Activated CD8-positive, alpha-beta T cell treated with anti-CD3 and anti-CD28 coated beads for 36 hours (primary cell): ENCODE results near the gene GREM1. TPM values are rescaled to one million over a fixed set of nuclear protein-coding genes. Genes with fewer than 3 reads are reported as not detected.

ENCODE experiments used
- ATAC-seq: fragments of 200-7000 bp; cut with Tn5 transposase; one replicate; pipeline ENCODE4 v1.10.0; 2021; ENCODE audit warnings: mild to moderate bottlenecking, moderate library complexity
- CTCF ChIA-PET: fragments of 350-600 bp; sonication (Branson Sonifier 250); formaldehyde crosslinking; loops from one replicate; lab custom pipeline; 2021; ENCODE audit warnings: antibody characterized with exemption; lab: Charles Lee
- POLR2A ChIA-PET: fragments of 350-600 bp; sonication (Branson Sonifier 250); formaldehyde crosslinking; loops from one replicate; lab custom pipeline; 2021; ENCODE audit warnings: antibody characterized with exemption; lab: Charles Lee
- DNase-seq: peaks from one replicate; pipeline ENCODE4 v3.0.0-alpha.2; 2020
- H3K27ac Mint-ChIP-seq: one replicate; pipeline ENCODE4 v1.8.0; 2021; ENCODE audit warnings: mild to moderate bottlenecking, mixed read lengths
- H3K27me3 Mint-ChIP-seq: one replicate; pipeline ENCODE4 v1.8.0; 2021; ENCODE audit warnings: mixed read lengths
- H3K36me3 Mint-ChIP-seq: one replicate; pipeline ENCODE4 v1.8.0; 2021; ENCODE audit warnings: low read depth, mixed read lengths
- H3K4me1 Mint-ChIP-seq: one replicate; pipeline ENCODE4 v1.8.0; 2021; ENCODE audit warnings: low read depth, mixed read lengths
- H3K4me3 Mint-ChIP-seq: one replicate; pipeline ENCODE4 v1.8.0; 2021; ENCODE audit warnings: mild to moderate bottlenecking, moderate library complexity, mixed read lengths
- H3K9me3 Mint-ChIP-seq: one replicate; pipeline ENCODE4 v1.8.0; 2021; ENCODE audit warnings: mixed read lengths
- CTCF ChIP-seq: fragments of 200-600 bp; IDR thresholded peaks from one replicate; pipeline ENCODE4 v1.8.0; 2022; ENCODE audit warnings: antibody characterized with exemption, mild to moderate bottlenecking
- intact Hi-C: fragments of 100-400 bp; cut with micrococcal nuclease; formaldehyde crosslinking; loops from one replicate; pipeline ENCODE4 v1.10.0; 2022
- total RNA-seq, 2 experiments: library from RNA; stranded (reverse); gene quantifications; one replicate each; pipeline ENCODE4 v1.2.3, GENCODE V29; 2021

Gene GREM1
- total RNA-seq, 2 experiments from 2014 or later, result not detected

GRCh38 chr15:32718821-32719716 is 1.3 kb downstream of the GREM1 start:
- Mint-ChIP-seq H3K27me3 (peaks cover 58% of the 10 kb centered on the region), H3K4me3 (no peak overlapping the region), H3K36me3 (no peaks in the 10 kb centered on the region), H3K9me3 (no peaks in the 10 kb centered on the region), H3K4me1 (peaks cover 21% of the 10 kb centered on the region), H3K27ac (no peak overlapping the region)
- no peak for TF ChIP-seq CTCF
- no peak for ATAC-seq
- ChIA-PET CTCF (no interaction called here), POLR2A (interaction anchor here (0.6 kb wide), 1 partner anchor 270 kb away, joined by 3 read pairs; no protein-coding TSS in a partner anchor)
- intact Hi-C loops, result no loop called here
- peak; percentile 5 for DNase-seq

- no peaks in the 10 kb centered on the region for H3K36me3 Mint-ChIP-seq
- no peak overlapping the region for H3K27ac Mint-ChIP-seq
- intact Hi-C loops, result no loop called here
- ATAC-seq, result no peak
- ChIA-PET POLR2A (no interaction called here), CTCF (interaction anchor here (1.6 kb wide), 1 partner anchor 60 kb away, joined by 3 read pairs; no protein-coding TSS in a partner anchor)
- no peak overlapping the region for H3K4me3 Mint-ChIP-seq
- peaks cover 21% of the 10 kb centered on the region for H3K4me1 Mint-ChIP-seq
- peaks cover 63% of the 10 kb centered on the region for H3K27me3 Mint-ChIP-seq
- no peaks in the 10 kb centered on the region for H3K9me3 Mint-ChIP-seq
- no peak for DNase-seq
- TF ChIP-seq CTCF, result no peak
Measured at GRCh38 chr15:32721596-32721995, 3.8 kb downstream of the GREM1 start.

- Mint-ChIP-seq H3K27me3 (peaks cover 60% of the 10 kb centered on the region), H3K36me3 (no peaks in the 10 kb centered on the region), H3K4me1 (peaks cover 15% of the 10 kb centered on the region), H3K27ac (no peak overlapping the region), H3K4me3 (no peak overlapping the region), H3K9me3 (no peaks in the 10 kb centered on the region)
- TF ChIP-seq CTCF, result no peak
- ChIA-PET POLR2A (no interaction called here), CTCF (interaction anchor here (0.8 to 1.6 kb wide), 2 partner anchors 31 to 60 kb away, joined by 3 read pairs; no protein-coding TSS in a partner anchor)
- DNase-seq, result no peak
- intact Hi-C loops, result no loop called here
- no peak for ATAC-seq
Measured at GRCh38 chr15:32722136-32722535, 4.3 kb downstream of the GREM1 start.

- POLR2A ChIA-PET, result no interaction called here
- TF ChIP-seq CTCF, result no peak
- CTCF ChIA-PET, result interaction anchor here (0.6 to 1.2 kb wide), 2 partner anchors 61 to 73 kb away, joined by 3 read pairs; no protein-coding TSS in a partner anchor
- DNase-seq (peak; percentile 44), ATAC-seq (peak; percentile 95)
- H3K4me1 Mint-ChIP-seq, result peaks cover 15% of the 10 kb centered on the region
- no peak overlapping the region for H3K27ac Mint-ChIP-seq
- H3K27me3 Mint-ChIP-seq, result peaks cover 57% of the 10 kb centered on the region
- H3K9me3 Mint-ChIP-seq, result no peaks in the 10 kb centered on the region
- intact Hi-C loops, result no loop called here
- no peak overlapping the region for H3K4me3 Mint-ChIP-seq
- no peaks in the 10 kb centered on the region for H3K36me3 Mint-ChIP-seq
Measured at GRCh38 chr15:32723171-32723948, 5.6 kb downstream of the GREM1 start.
